Fibroblast of skin of back (primary cell): ENCODE data around the gene HS3ST5. TPM values are rescaled to one million over a fixed set of nuclear protein-coding genes. Genes with fewer than 3 reads are reported as not detected.
A peak's percentile ranks its signal among the peaks of the same experiment; 100 is the strongest.

Source experiments
- DNase-seq: peaks from one replicate; pipeline ENCODE4 v3.0.0-alpha.2; 2013
- polyA plus RNA-seq, 2 experiments: library from polyadenylated mRNA; unstranded; fragments of 120-200 nt; gene quantifications; one replicate each; pipeline ENCODE4 v1.2.1, GENCODE V29; 2013; ENCODE audit not compliant: insufficient read length in 2 of 2

HS3ST5 gene
- 0.05 TPM for polyA plus RNA-seq (2013, experiment 1 of 2; ENCODE audit: insufficient read length)
- polyA plus RNA-seq (2013, experiment 2 of 2; ENCODE audit: insufficient read length), result 0.07 TPM

GRCh38 chr6:114342826-114343781, at the start of gene HS3ST5:
Gene HS3ST5, minus strand, starts transcription at chr6:114343023. Its CDS starts 280,178 bp downstream, at chr6:114062845.
- peak; percentile 27 for DNase-seq

- DNase-seq, result peak; percentile 15
Observed at GRCh38 chr6:114390176-114390575, 47.4 kb upstream of the HS3ST5 start.

- DNase-seq, result no peak
Observed at GRCh38 chr6:114389111-114389510, 46.3 kb upstream of the HS3ST5 start.

GRCh38 chr6:114382406-114382805, 39.6 kb upstream of the HS3ST5 start:
- DNase-seq, result no peak

GRCh38 chr6:114377881-114378280, 35.1 kb upstream of the HS3ST5 start:
- no peak for DNase-seq

- no peak for DNase-seq
Observed at GRCh38 chr6:114376611-114377175, 33.9 kb upstream of the HS3ST5 start.

GRCh38 chr6:114375541-114376192, 32.8 kb upstream of the HS3ST5 start:
- no peak for DNase-seq

- DNase-seq, result no peak
Observed at GRCh38 chr6:114367315-114367961, 24.6 kb upstream of the HS3ST5 start.

GRCh38 chr6:114366899-114367298, 24.1 kb upstream of the HS3ST5 start:
- DNase-seq, result no peak

- DNase-seq, result peak; percentile 79
Observed at GRCh38 chr6:114364301-114364700, 21.5 kb upstream of the HS3ST5 start.

GRCh38 chr6:114362957-114363356, 20.1 kb upstream of the HS3ST5 start:
- no peak for DNase-seq

- DNase-seq, result no peak
Observed at GRCh38 chr6:114362396-114362795, 19.6 kb upstream of the HS3ST5 start.

- DNase-seq, result no peak
Observed at GRCh38 chr6:114361036-114361435, 18.2 kb upstream of the HS3ST5 start.

GRCh38 chr6:114355300-114355699, 12.5 kb upstream of the HS3ST5 start:
- DNase-seq, result no peak

- no peak for DNase-seq
Observed at GRCh38 chr6:114354482-114354881, 11.7 kb upstream of the HS3ST5 start.

GRCh38 chr6:114346451-114346850, 3.6 kb upstream of the HS3ST5 start:
- no peak for DNase-seq

- DNase-seq, result no peak
Observed at GRCh38 chr6:114344971-114345275, 2.1 kb upstream of the HS3ST5 start.

- DNase-seq, result no peak
Observed at GRCh38 chr6:114344246-114344970, 1.6 kb upstream of the HS3ST5 start.

GRCh38 chr6:114343782-114344144, 940 bp upstream of the HS3ST5 start:
- no peak for DNase-seq

GRCh38 chr6:114342086-114342825, 567 bp downstream of the HS3ST5 start:
- DNase-seq, result peak; percentile 11

GRCh38 chr6:114339706-114340105, 3.1 kb downstream of the HS3ST5 start:
- DNase-seq, result peak; percentile 45

- no peak for DNase-seq
Observed at GRCh38 chr6:114334237-114334636, 8.6 kb downstream of the HS3ST5 start.
